Measurements from ENCODE around the gene DHRSX. TPM values are rescaled to one million over a fixed set of nuclear protein-coding genes. Genes with fewer than 3 reads are reported as not detected.
A peak's percentile ranks its signal among the peaks of the same experiment; 100 is the strongest.

DHRSX gene
- total and polyA plus RNA-seq, 2 donors (not counting 1 experiment from before 2014, with no cell fraction given) = 23.7 to 25.6 TPM

GRCh38 chrX:2434270-2435163, 66.3 kb downstream of the DHRSX start:
- Histone ChIP-seq H3K4me3 (replicated peaks in 1 of 4; ENCODE audit: control extremely low read depth in 1 of 4, insufficient read depth in 1 of 4, low read depth in 3 of 4, low read length in 4 of 4) (no peak overlapping the region), H2AFZ (ENCODE audit: low read length) (no peak overlapping the region), H3K36me3 (ENCODE audit: control insufficient read depth, insufficient read depth, low read length) (no peaks in the 10 kb centered on the region), H3K27me3 (ENCODE audit: control insufficient read depth, insufficient read depth, low read length) (no peaks in the 10 kb centered on the region), H3K9ac (ENCODE audit: insufficient read depth, low read length) (no peak overlapping the region), H3K9me3 (ENCODE audit: control insufficient read depth, insufficient read depth, low read depth, low read length) (no peaks in the 10 kb centered on the region), H3K27ac (ENCODE audit: insufficient read depth, low read length) (no peak overlapping the region), H4K20me1 (ENCODE audit: control insufficient read depth, extremely low read depth, insufficient read depth, low read length) (no peaks in the 10 kb centered on the region), H3K4me2 (ENCODE audit: extremely low read depth, insufficient read depth, low read length) (no peak overlapping the region), H3K4me1 (ENCODE audit: control insufficient read depth, extremely low read depth, insufficient read depth, low read length) (no peaks in the 10 kb centered on the region), H3K79me2 (ENCODE audit: control insufficient read depth, insufficient read depth, low read length) (no peaks in the 10 kb centered on the region)
- TF ChIP-seq CTCF (conservative IDR thresholded peaks at IDR 0.05 in 1 of 2, IDR thresholded peaks at IDR 0.05 in 1 of 2; ENCODE audit: low read depth in 1 of 2, low read length in 2 of 2) (no peak), EZH2 (IDR thresholded peaks at IDR 0.05; ENCODE audit: low read length, missing control alignments) (no peak)
- no peak for DNase-seq (ENCODE audit: low read depth in 2 of 2)

- no peaks in the 10 kb centered on the region for H3K79me2 ChIP-seq (ENCODE audit: control insufficient read depth, insufficient read depth, low read length)
- no peaks in the 10 kb centered on the region for H3K27me3 ChIP-seq (ENCODE audit: control insufficient read depth, insufficient read depth, low read length)
- no peak for TF ChIP-seq EZH2 (IDR thresholded peaks at IDR 0.05; ENCODE audit: low read length, missing control alignments)
- TF ChIP-seq CTCF (conservative IDR thresholded peaks at IDR 0.05 in 1 of 2, IDR thresholded peaks at IDR 0.05 in 1 of 2; ENCODE audit: low read depth in 1 of 2, low read length in 2 of 2) = no peak
- no peaks in the 10 kb centered on the region for H3K4me1 ChIP-seq (ENCODE audit: control insufficient read depth, extremely low read depth, insufficient read depth, low read length)
- no peak overlapping the region for H3K27ac ChIP-seq (ENCODE audit: insufficient read depth, low read length)
- H2AFZ ChIP-seq (ENCODE audit: low read length) = no peak overlapping the region
- no peaks in the 10 kb centered on the region for H3K36me3 ChIP-seq (ENCODE audit: control insufficient read depth, insufficient read depth, low read length)
- H3K9me3 ChIP-seq (ENCODE audit: control insufficient read depth, insufficient read depth, low read depth, low read length) = no peaks in the 10 kb centered on the region
- DNase-seq (ENCODE audit: low read depth in 2 of 2) = no peak
- H3K4me2 ChIP-seq (ENCODE audit: extremely low read depth, insufficient read depth, low read length) = no peak overlapping the region
- no peak overlapping the region for H3K4me3 ChIP-seq (replicated peaks in 1 of 4; ENCODE audit: control extremely low read depth in 1 of 4, insufficient read depth in 1 of 4, low read depth in 3 of 4, low read length in 4 of 4)
- H4K20me1 ChIP-seq (ENCODE audit: control insufficient read depth, extremely low read depth, insufficient read depth, low read length) = no peaks in the 10 kb centered on the region
- H3K9ac ChIP-seq (ENCODE audit: insufficient read depth, low read length) = no peak overlapping the region
These were observed 68.4 kb downstream of the DHRSX start for GRCh38 chrX:2432298-2432863.

GRCh38 chrX:2430265-2430825, 70.4 kb downstream of the DHRSX start:
- DNase-seq (ENCODE audit: low read depth in 2 of 2) = peak in 1 of 2 donors; percentile 33
- H3K36me3 ChIP-seq (ENCODE audit: control insufficient read depth, insufficient read depth, low read length) = no peaks in the 10 kb centered on the region
- H3K79me2 ChIP-seq (ENCODE audit: control insufficient read depth, insufficient read depth, low read length) = no peaks in the 10 kb centered on the region
- H2AFZ ChIP-seq (ENCODE audit: low read length) = no peak overlapping the region
- H3K4me2 ChIP-seq (ENCODE audit: extremely low read depth, insufficient read depth, low read length) = no peak overlapping the region
- H3K4me1 ChIP-seq (ENCODE audit: control insufficient read depth, extremely low read depth, insufficient read depth, low read length) = no peaks in the 10 kb centered on the region
- no peaks in the 10 kb centered on the region for H3K27me3 ChIP-seq (ENCODE audit: control insufficient read depth, insufficient read depth, low read length)
- TF ChIP-seq CTCF (conservative IDR thresholded peaks at IDR 0.05 in 1 of 2, IDR thresholded peaks at IDR 0.05 in 1 of 2; ENCODE audit: low read depth in 1 of 2, low read length in 2 of 2) = no peak
- no peak for TF ChIP-seq EZH2 (IDR thresholded peaks at IDR 0.05; ENCODE audit: low read length, missing control alignments)
- H3K9me3 ChIP-seq (ENCODE audit: control insufficient read depth, insufficient read depth, low read depth, low read length) = no peaks in the 10 kb centered on the region
- H3K4me3 ChIP-seq (replicated peaks in 1 of 4; ENCODE audit: control extremely low read depth in 1 of 4, insufficient read depth in 1 of 4, low read depth in 3 of 4, low read length in 4 of 4) = no peak overlapping the region
- no peak overlapping the region for H3K27ac ChIP-seq (ENCODE audit: insufficient read depth, low read length)
- H4K20me1 ChIP-seq (ENCODE audit: control insufficient read depth, extremely low read depth, insufficient read depth, low read length) = no peaks in the 10 kb centered on the region
- H3K9ac ChIP-seq (ENCODE audit: insufficient read depth, low read length) = no peak overlapping the region
